HepG2 (cell line): ENCODE results near the gene PPP1R15B. TPM values are rescaled to one million over a fixed set of nuclear protein-coding genes. Genes with fewer than 3 reads are reported as not detected.
A peak's percentile ranks its signal among the peaks of the same experiment; 100 is the strongest.

Experiments
- ATAC-seq: fragments of 200-7000 bp; cut with Tn5 transposase; 3 replicates; pipeline ENCODE4 v1.9.1; 2020; ENCODE audit warnings: mild to moderate bottlenecking, moderate library complexity
- BruUV-seq: library from RNA; stranded (reverse); fragments of 400-500 nt; replicated peaks from 2 replicates; lab custom pipeline; 2021; lab: Mats Ljungman, UMichigan
- CTCF ChIA-PET: fragments of 300-600 bp; formaldehyde crosslinking; extraction: SDS; loops from one replicate; lab custom pipeline; 2021; ENCODE audit warnings: low total read pairs, inconsistent platforms, low intra/inter-chr PET ratio; lab: Yijun Ruan, JAX
- POLR2A ChIA-PET: fragments of 350-600 bp; sonication (Branson Sonifier 250); formaldehyde crosslinking; loops from one replicate; lab custom pipeline; 2020; ENCODE audit warnings: antibody characterized with exemption, inconsistent platforms; lab: Yijun Ruan, JAX
- DNase-seq: peaks from one replicate; pipeline ENCODE4 v3.0.0-alpha.2; 2015; ENCODE audit warnings: low spot score
- FAIRE-seq: peaks from 3 replicates; lab custom pipeline; 2011; peaks lifted over from hg19 to GRCh38; lab: Jason Lieb, UNC
- H2AFZ ChIP-seq: one replicate; pipeline ENCODE4 v1.6.1; 2011; ENCODE audit warnings: low read length, inconsistent platforms
- H3K27ac ChIP-seq: fragments of 300-600 bp; 3 replicates; pipeline ENCODE4 v1.8.0; 2011; ENCODE audit warnings: mixed run types, mild to moderate bottlenecking, mixed read lengths, low read length, inconsistent platforms; ENCODE audit not compliant: insufficient read depth; ENCODE audit errors: extremely low read length
- H3K27me3 ChIP-seq, 2 experiments: fragments of 200-600 bp in 1 of 2; 2 replicates in 1 of 2; 3 replicates in 1 of 2; pipeline versions ENCODE4 v1.6.0 to v1.8.0; 2011; ENCODE audit warnings: low read length in 2 of 2, mild to moderate bottlenecking in 2 of 2, moderate library complexity in 2 of 2, inconsistent platforms in 1 of 2; ENCODE audit not compliant: insufficient read depth in 2 of 2, control insufficient read depth in 1 of 2
- H3K36me3 ChIP-seq, 2 experiments: fragments of 200-600 bp in 1 of 2; replicated peaks in 1 of 2; 2 replicates in 1 of 2; 3 replicates in 1 of 2; pipeline versions ENCODE4 v1.5.1 to v1.8.0; 2011; ENCODE audit warnings: low read length in 2 of 2, inconsistent platforms in 1 of 2; ENCODE audit not compliant: insufficient read depth in 2 of 2, control insufficient read depth in 1 of 2
- H3K4me1 ChIP-seq: 2 replicates; pipeline ENCODE4 v1.5.1; 2012; ENCODE audit warnings: low read length, inconsistent platforms; ENCODE audit not compliant: insufficient read depth
- H3K4me2 ChIP-seq: 2 replicates; pipeline ENCODE4 v1.6.0; 2011; ENCODE audit warnings: low read depth, low read length, inconsistent platforms
- H3K4me3 ChIP-seq, 3 experiments: fragments of 200-600 bp in 1 of 3; sonication (generic), shearing (Covaris generic) in 1 of 3; replicated peaks in 1 of 3; 2 replicates each; pipeline ENCODE4 v1.5.1; 2011 to 2016; ENCODE audit warnings: low read length in 3 of 3, inconsistent platforms in 2 of 3, low read depth in 2 of 3, mild to moderate bottlenecking in 2 of 3, control low read depth in 1 of 3, mixed read lengths in 1 of 3; ENCODE audit not compliant: insufficient read depth in 1 of 3
- H3K79me2 ChIP-seq: one replicate; pipeline ENCODE4 v1.6.1; 2011; ENCODE audit warnings: low read length, inconsistent platforms; ENCODE audit not compliant: insufficient read depth
- H3K9ac ChIP-seq: 2 replicates; pipeline ENCODE4 v1.6.0; 2011; ENCODE audit warnings: mild to moderate bottlenecking, low read depth, low read length, inconsistent platforms; ENCODE audit not compliant: insufficient read depth
- H3K9me3 ChIP-seq: 2 replicates; pipeline ENCODE4 v1.5.1; 2012; ENCODE audit warnings: mild to moderate bottlenecking, low read length
- H4K20me1 ChIP-seq: 2 replicates; pipeline ENCODE4 v1.6.0; 2011; ENCODE audit warnings: inconsistent platforms, mild to moderate bottlenecking, low read length, moderate library complexity; ENCODE audit not compliant: insufficient read depth
- MAFK ChIP-seq, 2 experiments: IDR thresholded peaks in 1 of 2; conservative IDR thresholded peaks in 1 of 2; 2 replicates each; pipeline ENCODE4 v1.6.1; 2011; ENCODE audit warnings: improper control_type of control experiment in 2 of 2, low read length in 2 of 2
- PITX1 ChIP-seq: sonication (generic); formaldehyde crosslinking; IDR thresholded peaks from 2 replicates; pipeline ENCODE4 v1.5.1; 2020; ENCODE audit warnings: mild to moderate bottlenecking, missing genetic modification reagents
- SYNCRIP ChIP-seq: fragments of 200-400 bp; formaldehyde crosslinking; IDR thresholded peaks from 2 replicates; pipeline ENCODE4 v1.6.1; 2018; ENCODE audit warnings: mild to moderate bottlenecking, low read depth, low read length; ENCODE audit not compliant: insufficient read depth
- U2AF2 ChIP-seq: fragments of 200-400 bp; formaldehyde crosslinking; IDR thresholded peaks from 2 replicates; pipeline ENCODE4 v1.6.1; 2017; ENCODE audit warnings: low read depth, mild to moderate bottlenecking, low read length
- ZNF101 ChIP-seq: sonication (generic); formaldehyde crosslinking; IDR thresholded peaks from 2 replicates; pipeline ENCODE4 v1.4.0; 2020; ENCODE audit warnings: mild to moderate bottlenecking, low read depth, missing genetic modification reagents, borderline replicate concordance
- ZNF143 ChIP-seq: sonication (generic); formaldehyde crosslinking; IDR thresholded peaks from 2 replicates; pipeline ENCODE4 v1.4.0; 2020; ENCODE audit warnings: missing genetic modification reagents
- ZNF570 ChIP-seq: sonication (generic); formaldehyde crosslinking; IDR thresholded peaks from 2 replicates; pipeline ENCODE4 v1.4.0; 2020; ENCODE audit warnings: mild to moderate bottlenecking, missing genetic modification reagents, borderline replicate concordance
- ZSCAN21 ChIP-seq: sonication (generic); formaldehyde crosslinking; IDR thresholded peaks from 2 replicates; pipeline ENCODE4 v1.8.0; 2022; ENCODE audit warnings: mild to moderate bottlenecking, missing genetic modification reagents, moderate library complexity, borderline replicate concordance
- WGBS: methylation state at CpG from one replicate; pipeline ENCODE4 v1.1.6; 2017; ENCODE audit warnings: low lambda C conversion rate; 5-methylcytosine and 5-hydroxymethylcytosine counted together
- in situ Hi-C: cut with HindIII; loops from 2 replicates; pipeline ENCODE4 v1.10.0; 2017; ENCODE audit warnings: low pct_unique_long_range_greater_than_20kb; ENCODE audit not compliant: extremely low pct_ligation_motif_present
- intact Hi-C: fragments of 100-400 bp; cut with micrococcal nuclease; formaldehyde crosslinking; loops from one replicate; pipeline ENCODE4 v1.10.0; 2022; ENCODE audit not compliant: unreplicated experiment
- polyA plus RNA-seq, 8 experiments: library from polyadenylated mRNA; depleted of rRNA in 3 of 8; stranded (reverse) in 7 of 8; unstranded in 1 of 8; fragments of >200 nt; fragmentation: Illumina TruSeq in 4 of 8; extraction: Trizol in 4 of 8; gene quantifications; 2 replicates each; pipeline versions ENCODE4 v1.2.1 to v1.2.3, GENCODE V29; 2011 to 2016; ENCODE audit warnings: low read depth in 4 of 8, missing spikeins in 1 of 8, mixed read lengths in 1 of 8; ENCODE audit not compliant: insufficient read depth in 1 of 8
- total RNA-seq, 5 experiments: library from RNA; depleted of rRNA; stranded (reverse); fragments of >200 nt; fragmentation: Illumina TruSeq; extraction: Trizol; gene quantifications; 2 replicates each; pipeline ENCODE4 v1.2.3, GENCODE V29; 2016; ENCODE audit warnings: low read depth in 1 of 5
- TF ChIP-seq, protein P1 (sequence below): sonication (generic); formaldehyde crosslinking; IDR thresholded peaks from 2 replicates; pipeline ENCODE4 v1.4.0; 2020; ENCODE audit warnings: missing genetic modification reagents

Gene PPP1R15B
- total and polyA plus RNA-seq, 2 of the 13 experiments (the other 11 are each of a cell fraction or from before 2014, with no cell fraction given): 13.4 to 23.8 TPM

DNA sequence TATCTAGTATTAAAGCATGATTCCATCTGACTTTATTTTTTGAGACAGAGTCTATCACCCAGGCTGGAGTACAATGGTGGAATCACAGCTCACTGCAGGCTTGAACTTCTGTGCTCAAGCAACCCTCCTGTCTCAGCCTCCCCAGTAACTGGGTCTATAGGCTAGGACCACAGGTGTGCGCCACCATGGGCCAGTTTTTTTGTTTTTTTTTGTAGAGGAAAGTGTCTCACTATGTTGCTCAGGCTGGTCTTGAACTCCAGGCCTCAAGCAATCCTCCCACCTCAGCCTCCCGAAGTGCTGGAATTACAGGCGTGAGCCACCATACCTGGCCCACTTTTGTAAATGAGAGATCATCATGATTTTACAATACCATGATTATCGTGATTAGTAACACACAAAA is 9.2 kb downstream of the PPP1R15B start (continued):
- no peak for TF ChIP-seq SYNCRIP
- no peak for TF ChIP-seq ZNF101
- TF ChIP-seq U2AF2: no peak
- TF ChIP-seq ZNF143 (CRISPR knock-in tag): no peak
- no peak for TF ChIP-seq PITX1 (CRISPR knock-in tag)
- TF ChIP-seq ZSCAN21 (CRISPR knock-in tag): no peak
- TF ChIP-seq, all 625 proteins: peak for 4

DNA sequence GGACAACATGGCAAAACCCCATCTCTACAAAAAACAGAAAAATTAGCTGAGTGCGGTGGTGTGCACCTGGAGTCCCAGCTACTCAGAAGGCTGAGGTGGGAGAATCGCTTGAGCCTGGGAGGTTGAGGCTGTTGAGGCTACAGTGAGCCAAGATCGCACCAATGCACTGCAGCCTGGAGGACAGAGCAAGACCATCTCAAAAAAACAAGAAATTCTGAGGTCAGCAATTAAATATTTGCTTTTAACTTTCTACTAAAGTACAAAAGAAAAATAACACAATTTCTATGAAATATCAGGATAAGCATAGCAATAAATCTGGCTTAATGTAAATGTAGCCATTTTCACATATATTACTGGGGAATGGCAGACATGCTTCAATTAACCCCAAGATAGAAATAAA is 9.9 kb downstream of the PPP1R15B start:
- peaks cover 45% of the 10 kb centered on the region for H3K79me2 ChIP-seq
- H3K9me3 ChIP-seq: no peaks in the 10 kb centered on the region
- H3K36me3 ChIP-seq: peaks cover 5 to 28% of the 10 kb centered on the region in 2 experiments; a peak in 3 of 5 replicates
- no peak overlapping the region for H3K4me2 ChIP-seq
- 96% methylated on average over 3 of the region's 3 CpGs for WGBS
- no peak for DNase-seq
- H4K20me1 ChIP-seq: peaks cover 25% of the 10 kb centered on the region
- no peak overlapping the region for H3K27ac ChIP-seq
- no peak for ATAC-seq
- no peaks in the 10 kb centered on the region for H3K27me3 ChIP-seq
- H3K4me3 ChIP-seq: no peak overlapping the region
- no peak overlapping the region for H3K9ac ChIP-seq
- in situ Hi-C loops: no loop called here
- TF ChIP-seq, protein P1, sequence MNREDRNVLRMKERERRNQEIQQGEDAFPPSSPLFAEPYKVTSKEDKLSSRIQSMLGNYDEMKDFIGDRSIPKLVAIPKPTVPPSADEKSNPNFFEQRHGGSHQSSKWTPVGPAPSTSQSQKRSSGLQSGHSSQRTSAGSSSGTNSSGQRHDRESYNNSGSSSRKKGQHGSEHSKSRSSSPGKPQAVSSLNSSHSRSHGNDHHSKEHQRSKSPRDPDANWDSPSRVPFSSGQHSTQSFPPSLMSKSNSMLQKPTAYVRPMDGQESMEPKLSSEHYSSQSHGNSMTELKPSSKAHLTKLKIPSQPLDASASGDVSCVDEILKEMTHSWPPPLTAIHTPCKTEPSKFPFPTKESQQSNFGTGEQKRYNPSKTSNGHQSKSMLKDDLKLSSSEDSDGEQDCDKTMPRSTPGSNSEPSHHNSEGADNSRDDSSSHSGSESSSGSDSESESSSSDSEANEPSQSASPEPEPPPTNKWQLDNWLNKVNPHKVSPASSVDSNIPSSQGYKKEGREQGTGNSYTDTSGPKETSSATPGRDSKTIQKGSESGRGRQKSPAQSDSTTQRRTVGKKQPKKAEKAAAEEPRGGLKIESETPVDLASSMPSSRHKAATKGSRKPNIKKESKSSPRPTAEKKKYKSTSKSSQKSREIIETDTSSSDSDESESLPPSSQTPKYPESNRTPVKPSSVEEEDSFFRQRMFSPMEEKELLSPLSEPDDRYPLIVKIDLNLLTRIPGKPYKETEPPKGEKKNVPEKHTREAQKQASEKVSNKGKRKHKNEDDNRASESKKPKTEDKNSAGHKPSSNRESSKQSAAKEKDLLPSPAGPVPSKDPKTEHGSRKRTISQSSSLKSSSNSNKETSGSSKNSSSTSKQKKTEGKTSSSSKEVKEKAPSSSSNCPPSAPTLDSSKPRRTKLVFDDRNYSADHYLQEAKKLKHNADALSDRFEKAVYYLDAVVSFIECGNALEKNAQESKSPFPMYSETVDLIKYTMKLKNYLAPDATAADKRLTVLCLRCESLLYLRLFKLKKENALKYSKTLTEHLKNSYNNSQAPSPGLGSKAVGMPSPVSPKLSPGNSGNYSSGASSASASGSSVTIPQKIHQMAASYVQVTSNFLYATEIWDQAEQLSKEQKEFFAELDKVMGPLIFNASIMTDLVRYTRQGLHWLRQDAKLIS (CRISPR knock-in tag): no peak
- TF ChIP-seq ZNF570 (CRISPR knock-in tag) (no peak), MAFK (conservative IDR thresholded peaks at IDR 0.05 in 1 of 2, IDR thresholded peaks at IDR 0.05 in 1 of 2; ENCODE audit: low read length in 2 of 2) (0 out of 4 replicates have a peak, but pooled peaks of 1 of the 2 experiments have one; percentile 4)
- FAIRE-seq: no peak
- H2AFZ ChIP-seq: no peak overlapping the region
- ChIA-PET POLR2A (no interaction called here), CTCF (no interaction called here)
- intact Hi-C loops: no loop called here
- no TSS peak for BruUV-seq
- H3K4me1 ChIP-seq: peaks cover 31% of the 10 kb centered on the region
